B cell (primary cell): ENCODE data around the gene SLCO3A1. TPM values are rescaled to one million over a fixed set of nuclear protein-coding genes. Genes with fewer than 3 reads are reported as not detected.

Experiments
- ATAC-seq: fragments of 200-7000 bp; cut with Tn5 transposase; one replicate; pipeline ENCODE4 v1.10.0; 2021; ENCODE audit warnings: low read depth, mild to moderate bottlenecking, moderate number of reproducible peaks, moderate library complexity
- CTCF ChIA-PET: fragments of 350-600 bp; sonication (Branson Sonifier 250); formaldehyde crosslinking; loops from one replicate; lab custom pipeline; 2021; ENCODE audit warnings: antibody characterized with exemption, inconsistent platforms; lab: Charles Lee
- POLR2A ChIA-PET: fragments of 350-600 bp; sonication (Branson Sonifier 250); formaldehyde crosslinking; loops from one replicate; lab custom pipeline; 2021; ENCODE audit warnings: antibody characterized with exemption; lab: Charles Lee
- DNase-seq: peaks from one replicate; pipeline ENCODE4 v3.0.0; 2013
- H2AFZ ChIP-seq: 2 replicates; pipeline ENCODE4 v1.6.1; 2012; ENCODE audit warnings: mild to moderate bottlenecking, low read depth, low read length; ENCODE audit not compliant: insufficient read depth, poor library complexity, severe bottlenecking
- H3K27ac ChIP-seq, 2 donors: 1 replicate in 1 of 2; 2 replicates in 1 of 2; pipeline ENCODE4 v1.5.1; 2012 to 2013; ENCODE audit warnings: low read length in 2 of 2, mild to moderate bottlenecking in 2 of 2, moderate library complexity in 1 of 2
- H3K27me3 ChIP-seq, 4 experiments: fragments of 200-600 bp in 1 of 4; sonication (generic) in 1 of 4; replicated peaks in 1 of 4; 1 replicate in 2 of 4; 2 replicates in 2 of 4; pipeline versions ENCODE4 v1.6.1 to v1.7.0; 2013 to 2016; ENCODE audit warnings: low read length in 3 of 4, mild to moderate bottlenecking in 2 of 4, mixed read lengths in 1 of 4, moderate library complexity in 1 of 4; ENCODE audit not compliant: insufficient read depth in 4 of 4, control insufficient read depth in 3 of 4; ENCODE audit errors: control extremely low read depth in 1 of 4
- H3K36me3 ChIP-seq, 2 experiments: replicated peaks in 1 of 2; 1 replicate in 1 of 2; 2 replicates in 1 of 2; pipeline versions ENCODE4 v1.6.1 to v1.7.1; 2013; ENCODE audit warnings: low read length in 1 of 2; ENCODE audit not compliant: insufficient read depth in 2 of 2, control insufficient read depth in 1 of 2; ENCODE audit errors: control extremely low read depth in 1 of 2, extremely low read depth in 1 of 2
- H3K4me1 ChIP-seq, 2 donors: fragments of 200-600 bp in 1 of 2; sonication (generic) in 1 of 2; 1 replicate in 1 of 2; 2 replicates in 1 of 2; pipeline versions ENCODE4 v1.5.1 to v1.6.1; 2013 to 2017; ENCODE audit warnings: low read length in 2 of 2; ENCODE audit not compliant: control insufficient read depth in 2 of 2, insufficient read depth in 2 of 2
- H3K4me2 ChIP-seq: replicated peaks from 2 replicates; pipeline ENCODE3; 2012; ENCODE audit warnings: mild to moderate bottlenecking, low read depth, low read length; ENCODE audit not compliant: poor library complexity, severe bottlenecking
- H3K4me3 ChIP-seq, 5 experiments: fragments of 200-600 bp in 1 of 5; sonication (generic) in 1 of 5; 1 replicate in 3 of 5; 2 replicates in 2 of 5; pipeline versions ENCODE4 v1.5.1 to v1.7.0; 2011 to 2016; ENCODE audit warnings: low read length in 4 of 5, mild to moderate bottlenecking in 4 of 5, low read depth in 2 of 5, control low read depth in 1 of 5, moderate library complexity in 1 of 5; ENCODE audit not compliant: insufficient read depth in 1 of 5; ENCODE audit errors: control extremely low read depth in 1 of 5, extremely low read depth in 1 of 5
- H3K79me2 ChIP-seq: fragments of 200-600 bp; sonication (generic); one replicate; pipeline ENCODE4 v1.6.0; 2016; ENCODE audit warnings: low read length; ENCODE audit not compliant: control insufficient read depth, insufficient read depth
- H3K9ac ChIP-seq: fragments of 200-600 bp; sonication (generic); 2 replicates; pipeline ENCODE4 v1.6.1; 2017; ENCODE audit warnings: mild to moderate bottlenecking, low read length, moderate library complexity
- H3K9me3 ChIP-seq, 3 donors: one replicate each; pipeline versions ENCODE4 v1.6.1 to v1.7.1; 2013; ENCODE audit warnings: low read length in 2 of 3; ENCODE audit not compliant: control insufficient read depth in 2 of 3, insufficient read depth in 1 of 3; ENCODE audit errors: control extremely low read depth in 1 of 3
- H4K20me1 ChIP-seq: 2 replicates; pipeline ENCODE4 v1.6.0; 2012; ENCODE audit warnings: mild to moderate bottlenecking, low read length; ENCODE audit not compliant: insufficient read depth, control insufficient read depth, poor library complexity, severe bottlenecking
- H3K27ac Mint-ChIP-seq: one replicate; pipeline ENCODE4 v1.8.0; 2021; ENCODE audit warnings: mixed read lengths
- H3K27me3 Mint-ChIP-seq: one replicate; pipeline ENCODE4 v1.8.0; 2021; ENCODE audit warnings: mixed read lengths
- H3K4me1 Mint-ChIP-seq: one replicate; pipeline ENCODE4 v1.8.0; 2021; ENCODE audit warnings: mixed read lengths
- H3K4me3 Mint-ChIP-seq: one replicate; pipeline ENCODE4 v1.8.0; 2021; ENCODE audit warnings: mixed read lengths
- H3K9me3 Mint-ChIP-seq: one replicate; pipeline ENCODE4 v1.8.0; 2022; ENCODE audit warnings: mixed read lengths; ENCODE audit not compliant: insufficient read depth
- EZH2 ChIP-seq: IDR thresholded peaks from 2 replicates; pipeline ENCODE4 v1.6.1; 2012; ENCODE audit warnings: borderline replicate concordance, low read depth, mild to moderate bottlenecking, moderate library complexity, low read length; ENCODE audit not compliant: insufficient read depth, poor library complexity, severe bottlenecking
- WGBS: methylation state at CpG from one replicate; pipeline ENCODE4 v1.1.5; 2013; ENCODE audit warnings: missing lambda C conversion rate; ENCODE audit not compliant: insufficient coverage; 5-methylcytosine and 5-hydroxymethylcytosine counted together
- intact Hi-C: fragments of 100-400 bp; cut with micrococcal nuclease; formaldehyde crosslinking; loops from one replicate; pipeline ENCODE4 v1.10.0; 2022
- polyA plus RNA-seq: library from polyadenylated mRNA; depleted of rRNA; stranded (reverse); fragments of >200 nt; gene quantifications from 2 replicates; pipeline ENCODE4 v1.2.3, GENCODE V29; 2012
- total RNA-seq, 2 donors: library from RNA; stranded (reverse); fragments of 120-200 nt in 1 of 2; gene quantifications; 1 replicate in 1 of 2; 2 replicates in 1 of 2; pipeline versions ENCODE4 v1.2.3 to v1.2.4, GENCODE V29; 2013 to 2022
- TF ChIP-seq, protein P1 (sequence below): fragments of 200-600 bp; IDR thresholded peaks from one replicate; pipeline ENCODE4 v1.8.0; 2022; ENCODE audit warnings: antibody characterized with exemption, mild to moderate bottlenecking

SLCO3A1 gene
- total and polyA plus RNA-seq, 2 donors (not counting 1 experiment from before 2014, with no cell fraction given): 0.99 to 2.3 TPM

DNA sequence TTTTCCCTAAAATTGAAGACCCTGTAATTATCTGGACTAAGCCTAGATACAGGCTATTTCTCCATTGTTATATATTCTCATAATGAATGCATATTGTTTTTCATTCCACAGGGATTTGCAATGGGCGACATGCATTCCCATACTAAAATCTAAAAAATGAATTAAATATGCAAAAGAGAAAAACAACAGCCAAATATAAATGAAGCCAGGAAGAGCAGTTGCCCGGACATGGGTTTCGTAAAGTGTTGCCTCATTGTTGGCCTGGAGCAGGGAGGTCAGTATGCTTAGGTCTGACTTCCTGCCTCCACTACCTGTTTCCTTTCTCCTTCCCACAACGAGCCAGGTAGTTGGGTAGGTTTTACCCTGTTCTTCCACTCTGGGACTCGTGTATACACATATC, 27.1 kb upstream of the SLCO3A1 start:
- no peak for DNase-seq
- no peak for TF ChIP-seq EZH2
- TF ChIP-seq, protein P1, sequence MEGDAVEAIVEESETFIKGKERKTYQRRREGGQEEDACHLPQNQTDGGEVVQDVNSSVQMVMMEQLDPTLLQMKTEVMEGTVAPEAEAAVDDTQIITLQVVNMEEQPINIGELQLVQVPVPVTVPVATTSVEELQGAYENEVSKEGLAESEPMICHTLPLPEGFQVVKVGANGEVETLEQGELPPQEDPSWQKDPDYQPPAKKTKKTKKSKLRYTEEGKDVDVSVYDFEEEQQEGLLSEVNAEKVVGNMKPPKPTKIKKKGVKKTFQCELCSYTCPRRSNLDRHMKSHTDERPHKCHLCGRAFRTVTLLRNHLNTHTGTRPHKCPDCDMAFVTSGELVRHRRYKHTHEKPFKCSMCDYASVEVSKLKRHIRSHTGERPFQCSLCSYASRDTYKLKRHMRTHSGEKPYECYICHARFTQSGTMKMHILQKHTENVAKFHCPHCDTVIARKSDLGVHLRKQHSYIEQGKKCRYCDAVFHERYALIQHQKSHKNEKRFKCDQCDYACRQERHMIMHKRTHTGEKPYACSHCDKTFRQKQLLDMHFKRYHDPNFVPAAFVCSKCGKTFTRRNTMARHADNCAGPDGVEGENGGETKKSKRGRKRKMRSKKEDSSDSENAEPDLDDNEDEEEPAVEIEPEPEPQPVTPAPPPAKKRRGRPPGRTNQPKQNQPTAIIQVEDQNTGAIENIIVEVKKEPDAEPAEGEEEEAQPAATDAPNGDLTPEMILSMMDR: no peak
- ChIA-PET POLR2A (no interaction called here), CTCF (no interaction called here)
- no peaks in the 10 kb centered on the region for H3K9me3 Mint-ChIP-seq
- H3K27ac Mint-ChIP-seq: no peak overlapping the region
- no peak overlapping the region for H3K4me3 Mint-ChIP-seq
- no peak overlapping the region for H2AFZ ChIP-seq
- H3K36me3 ChIP-seq: no peaks in the 10 kb centered on the region
- no peak overlapping the region for H3K4me3 ChIP-seq
- intact Hi-C loops: no loop called here
- no peaks in the 10 kb centered on the region for H3K79me2 ChIP-seq
- no peak overlapping the region for H3K9ac ChIP-seq
- no peaks in the 10 kb centered on the region for H4K20me1 ChIP-seq
- WGBS: no CpG with 5 or more reads among the region's 5 CpGs
- no peak overlapping the region for H3K4me2 ChIP-seq
- no peak overlapping the region for H3K27ac ChIP-seq
- no peaks in the 10 kb centered on the region for H3K9me3 ChIP-seq
- peaks cover 4% of the 10 kb centered on the region for H3K27me3 Mint-ChIP-seq
- no peaks in the 10 kb centered on the region for H3K27me3 ChIP-seq
- ATAC-seq: no peak
- H3K4me1 ChIP-seq: no peaks in the 10 kb centered on the region
- no peaks in the 10 kb centered on the region for H3K4me1 Mint-ChIP-seq

DNA sequence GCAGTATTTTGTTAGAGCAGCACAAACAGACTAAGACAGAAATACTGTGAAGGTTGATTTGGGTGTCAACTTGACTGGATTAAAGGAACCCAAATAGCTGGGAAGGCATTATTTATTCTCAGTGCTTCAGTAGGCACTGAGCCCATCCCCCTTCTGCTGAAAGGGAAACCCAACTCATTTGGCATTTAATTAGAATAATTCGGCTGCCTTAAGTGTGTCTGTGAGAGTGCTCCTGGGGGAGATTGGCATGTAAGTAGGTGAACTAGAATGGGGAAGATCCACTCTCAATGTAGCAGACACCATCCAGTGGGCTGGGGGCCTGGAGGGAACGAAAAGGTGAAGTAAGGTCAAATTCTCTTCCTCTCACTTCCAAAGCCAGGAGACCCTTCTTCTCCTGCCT, 20.5 kb upstream of the SLCO3A1 start:
- DNase-seq (no peak), ATAC-seq (no peak)
- no peak overlapping the region for H3K27ac ChIP-seq
- H3K9me3 ChIP-seq: no peaks in the 10 kb centered on the region
- H3K27me3 ChIP-seq: no peaks in the 10 kb centered on the region
- no peaks in the 10 kb centered on the region for H4K20me1 ChIP-seq
- no peak overlapping the region for H3K4me3 ChIP-seq
- no peak overlapping the region for H2AFZ ChIP-seq
- H3K9ac ChIP-seq: no peak overlapping the region
- no peak for TF ChIP-seq EZH2
- TF ChIP-seq, protein P1: no peak
- Mint-ChIP-seq H3K9me3 (no peaks in the 10 kb centered on the region), H3K27ac (no peak overlapping the region), H3K4me1 (no peaks in the 10 kb centered on the region), H3K27me3 (peaks cover 6% of the 10 kb centered on the region), H3K4me3 (no peak overlapping the region)
- H3K4me1 ChIP-seq: no peaks in the 10 kb centered on the region
- no peak overlapping the region for H3K4me2 ChIP-seq
- WGBS: 80% methylated on average over 1 of the region's 2 CpGs
- ChIA-PET CTCF (no interaction called here), POLR2A (no interaction called here)
- H3K36me3 ChIP-seq: no peaks in the 10 kb centered on the region
- no peaks in the 10 kb centered on the region for H3K79me2 ChIP-seq
- intact Hi-C loops: no loop called here
